ENCODE measurements around the gene KCNH5.

The KCNH5 gene

DNA sequence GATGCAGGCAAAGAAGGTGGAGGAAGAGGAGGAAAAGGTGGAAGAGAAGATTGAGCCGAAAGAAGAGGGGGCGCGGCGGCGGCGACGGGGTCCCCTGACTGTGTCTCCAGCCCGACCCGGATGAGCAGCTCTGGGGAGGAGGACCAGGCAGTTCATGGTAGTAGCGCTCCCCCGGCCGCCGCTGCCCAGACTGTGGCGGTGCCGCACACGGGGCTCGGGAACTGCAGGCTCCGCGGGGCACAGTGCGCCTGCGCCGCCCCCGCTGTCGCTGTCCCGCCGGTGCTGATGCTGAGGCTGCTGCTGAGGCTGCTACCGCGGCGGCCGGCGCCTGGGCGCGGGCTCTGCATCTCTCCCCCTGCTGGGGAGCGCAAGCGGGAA, at the start of gene KCNH5:
Gene KCNH5 (minus strand): TSS at position 225 of the 378 bp plus-strand sequence. CDS start 272 bp downstream, outside the sequence.
- DNase-seq: no peak

- no peak for DNase-seq
Measured at GRCh38 chr14:63091394-63091996, 46.2 kb upstream of the KCNH5 start.

- no peak for DNase-seq
Measured at GRCh38 chr14:63088865-63089264, 43.6 kb upstream of the KCNH5 start.

GRCh38 chr14:63078569-63078968, 33.3 kb upstream of the KCNH5 start:
- DNase-seq: no peak

DNA sequence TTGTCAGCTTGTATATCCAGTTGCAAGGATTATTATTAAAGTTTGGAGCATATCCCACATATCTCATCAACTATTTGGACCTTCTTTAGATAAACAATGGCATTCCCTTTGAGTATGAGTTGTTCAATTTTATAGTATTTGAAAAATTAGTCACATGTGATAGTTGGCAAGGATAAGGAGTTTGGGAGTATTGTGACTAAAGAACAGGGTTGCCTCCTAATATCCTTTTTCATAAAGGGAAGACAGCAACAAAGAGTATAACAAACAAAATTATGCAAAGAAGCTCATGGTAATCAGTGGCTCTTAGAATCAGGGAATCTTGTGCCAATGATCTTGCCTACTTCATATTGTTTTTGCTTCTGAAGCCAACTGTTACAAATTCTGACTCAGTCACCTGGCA, 31.2 kb upstream of the KCNH5 start:
- DNase-seq: no peak

- no peak for DNase-seq
Measured at GRCh38 chr14:63055631-63056030, 10.4 kb upstream of the KCNH5 start.

DNA sequence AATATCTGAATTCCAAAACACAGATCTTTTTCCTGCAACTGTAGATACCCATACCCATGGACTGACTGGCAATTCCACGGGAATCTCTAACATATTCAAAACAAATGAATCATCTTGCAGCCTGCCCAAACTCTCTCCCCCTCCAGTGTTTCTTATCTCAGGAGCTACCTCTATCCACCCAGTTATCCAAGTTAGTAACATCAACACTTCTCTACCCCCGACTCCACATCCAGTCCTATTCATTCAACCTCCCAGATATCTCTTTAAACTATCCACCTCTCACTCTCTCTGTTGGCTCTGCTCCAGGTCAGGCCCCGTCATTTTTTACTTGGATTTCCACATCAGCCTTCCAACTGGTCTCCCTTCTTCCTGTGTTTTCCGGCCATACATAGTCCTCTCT, 6.7 kb upstream of the KCNH5 start:
- DNase-seq: no peak

DNA sequence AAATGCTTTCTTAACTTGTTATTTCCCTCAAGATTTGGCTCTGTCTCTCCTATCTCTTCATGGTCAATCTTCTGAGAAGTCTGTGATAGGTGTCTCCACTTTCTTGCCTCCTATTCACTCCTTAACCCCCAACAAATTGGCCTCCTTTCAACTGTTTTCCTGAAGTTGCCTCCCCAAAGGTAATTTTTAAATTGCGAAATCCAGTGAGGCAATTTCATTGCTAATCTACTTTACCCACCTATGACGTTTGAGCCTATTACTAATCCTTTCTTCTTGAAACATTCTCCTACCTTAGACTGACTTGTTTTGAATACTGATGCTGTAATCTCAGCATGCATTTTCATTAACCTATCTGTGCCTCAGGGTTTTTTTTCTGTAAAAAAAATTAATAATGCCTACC, 6.0 kb upstream of the KCNH5 start:
- DNase-seq: no peak

GRCh38 chr14:63050694-63051093, 5.4 kb upstream of the KCNH5 start:
- DNase-seq: no peak

GRCh38 chr14:63046339-63047268, 1.3 kb upstream of the KCNH5 start:
- no peak for DNase-seq

- no peak for DNase-seq
Measured at GRCh38 chr14:63045612-63046320, 508 bp upstream of the KCNH5 start.

- DNase-seq: no peak
Measured at GRCh38 chr14:63039866-63040265, 5.4 kb downstream of the KCNH5 start.

DNA sequence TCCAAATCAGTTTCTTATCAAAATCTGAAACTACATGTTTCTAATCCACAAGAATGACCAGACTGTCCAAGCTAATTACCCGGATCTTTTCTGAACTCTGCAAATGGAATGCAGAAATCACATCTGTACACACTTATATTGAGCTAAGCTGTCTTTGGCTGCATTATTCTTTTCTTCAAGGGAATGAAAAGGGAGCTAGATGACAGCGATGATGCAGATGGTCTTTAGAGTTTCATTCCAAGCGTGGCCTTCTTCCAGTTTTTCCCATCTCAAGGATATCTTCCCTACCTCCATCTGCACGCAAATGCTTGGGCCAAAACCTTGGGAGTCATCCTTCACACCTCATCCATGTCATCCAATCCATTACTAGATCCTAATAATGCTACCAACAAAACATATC, 12.6 kb downstream of the KCNH5 start:
- DNase-seq: no peak

DNA sequence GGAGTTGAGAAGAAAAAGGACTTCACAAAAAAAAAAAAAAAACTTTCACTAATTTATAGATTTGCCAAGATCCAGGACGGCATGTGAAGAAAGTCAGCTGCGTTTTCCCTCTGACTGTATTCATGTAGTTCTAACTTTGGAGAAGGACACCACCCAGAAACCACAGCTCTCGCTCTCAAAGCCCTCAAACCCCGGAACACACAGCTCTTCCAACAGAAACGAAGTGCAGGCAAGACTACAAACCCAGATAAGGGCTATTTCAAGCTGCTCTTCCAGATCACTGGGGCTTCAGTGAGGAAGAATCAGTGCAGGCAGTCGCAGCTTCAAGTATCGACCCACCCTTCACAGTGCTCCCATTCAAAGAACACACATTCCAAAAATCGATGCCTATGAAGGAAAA, 13.2 kb downstream of the KCNH5 start:
- DNase-seq: no peak

GRCh38 chr14:63030113-63030512, 15.1 kb downstream of the KCNH5 start:
- DNase-seq: no peak

DNA sequence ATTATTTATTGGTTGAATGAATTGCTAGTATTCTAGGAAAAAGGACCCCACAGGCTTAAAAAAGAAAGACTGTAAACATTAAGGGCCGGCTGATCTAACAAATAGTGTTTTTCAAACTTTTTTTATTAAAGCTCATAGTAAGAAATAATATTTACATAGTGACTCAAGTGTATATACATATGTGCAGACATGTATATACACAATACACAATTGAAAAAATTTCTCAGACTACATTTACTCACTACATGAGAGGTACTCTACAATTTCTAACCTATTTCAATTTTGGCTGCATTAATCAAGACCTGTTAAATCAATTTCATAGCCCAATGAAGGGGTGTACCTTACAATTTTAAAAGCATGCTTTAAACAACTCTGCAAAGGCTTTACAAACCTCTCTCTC, 17.5 kb downstream of the KCNH5 start:
- DNase-seq: no peak

DNA sequence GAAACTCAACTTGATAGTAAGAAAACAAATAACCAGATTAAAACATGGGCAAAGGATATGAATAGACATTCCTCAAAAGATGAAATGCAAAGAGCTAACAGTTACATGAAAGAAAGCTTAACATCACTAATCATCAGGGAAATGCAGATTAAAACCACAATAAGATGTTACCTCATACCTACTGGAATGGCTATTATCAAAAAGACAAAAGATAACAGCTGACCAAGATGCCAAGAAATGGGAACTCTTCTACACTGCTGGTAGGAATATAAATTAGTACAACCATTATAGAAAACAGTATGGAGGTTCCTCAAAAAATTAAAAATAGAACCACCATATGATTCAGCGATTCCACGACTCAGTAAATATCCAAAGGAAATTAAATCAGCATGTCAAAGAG, 18.8 kb downstream of the KCNH5 start:
- no peak for DNase-seq

- no peak for DNase-seq
Measured at GRCh38 chr14:63014621-63015020, 30.6 kb downstream of the KCNH5 start.

GRCh38 chr14:63012171-63012570, 33.1 kb downstream of the KCNH5 start:
- no peak for DNase-seq

DNA sequence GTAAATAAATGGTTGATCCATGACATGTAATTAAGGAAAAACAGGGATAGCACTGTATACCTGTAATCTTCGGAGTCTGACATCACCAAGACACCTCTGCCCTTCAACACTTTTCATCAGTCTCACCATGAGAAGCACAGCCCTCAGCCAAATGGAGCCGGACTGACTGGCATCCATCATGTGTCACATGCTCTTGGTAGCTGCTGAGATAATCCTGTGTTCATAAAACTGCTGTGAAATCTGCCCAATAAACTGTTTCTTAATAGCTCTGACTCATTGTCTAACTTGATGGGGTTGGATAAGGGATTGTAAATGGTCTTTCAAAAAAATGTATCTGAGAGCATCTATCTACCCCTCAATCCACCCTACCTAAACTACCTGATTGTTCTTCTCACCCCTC, 33.6 kb downstream of the KCNH5 start:
- DNase-seq: no peak

GRCh38 chr14:63009495-63009894, 35.8 kb downstream of the KCNH5 start:
- DNase-seq: no peak

GRCh38 chr14:63006531-63006930, 38.7 kb downstream of the KCNH5 start:
- DNase-seq: no peak

DNA sequence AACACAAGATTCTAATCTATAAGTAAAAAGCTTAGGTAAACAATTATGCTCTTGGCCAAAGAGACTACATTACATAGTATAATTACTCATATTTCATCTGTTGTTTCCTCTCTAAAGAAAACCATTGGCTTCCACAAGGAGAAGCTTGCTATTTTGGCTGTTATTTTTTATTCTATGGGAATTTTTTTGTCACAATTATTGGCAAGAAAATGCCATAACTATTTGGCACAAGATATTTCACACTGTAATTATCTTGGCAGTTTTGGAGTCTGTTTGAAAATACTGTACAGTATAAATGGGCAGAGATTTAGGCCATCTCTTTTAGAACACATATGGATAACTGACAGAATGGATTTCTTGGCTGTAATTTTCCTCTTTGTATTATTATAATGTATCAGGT, 51.2 kb downstream of the KCNH5 start:
- no peak for DNase-seq

GRCh38 chr14:62988967-62989366, 56.3 kb downstream of the KCNH5 start:
- DNase-seq: no peak

Data from suppressor macrophage treated with lipopolysaccharide for 1 hour (primary cell).